Measurements from ENCODE around the gene RET.

RET gene

GRCh38 chr10:43174969-43175368 lies 98.1 kb downstream of the RET start:
- no peak for DNase-seq

DNA sequence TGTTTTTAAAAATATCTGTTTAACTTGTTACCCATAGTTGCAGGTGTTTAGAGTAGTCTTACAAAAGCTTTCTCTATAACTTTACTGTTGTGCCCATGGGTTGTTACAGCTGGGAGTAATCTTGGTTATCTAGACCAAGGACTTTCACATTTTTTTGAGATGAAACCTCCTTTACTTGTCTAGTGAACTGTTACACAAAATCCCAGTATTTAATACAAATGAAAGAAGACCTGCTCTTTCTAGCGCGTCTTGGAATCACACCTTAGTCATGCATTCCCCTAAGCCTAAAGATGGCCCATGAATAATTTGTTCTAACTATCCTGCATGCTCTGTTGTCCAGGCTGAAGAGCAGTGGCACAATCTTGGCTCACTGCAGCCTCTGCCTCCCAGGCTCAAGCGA lies 99.4 kb downstream of the RET start:
- no peak for DNase-seq

DNA sequence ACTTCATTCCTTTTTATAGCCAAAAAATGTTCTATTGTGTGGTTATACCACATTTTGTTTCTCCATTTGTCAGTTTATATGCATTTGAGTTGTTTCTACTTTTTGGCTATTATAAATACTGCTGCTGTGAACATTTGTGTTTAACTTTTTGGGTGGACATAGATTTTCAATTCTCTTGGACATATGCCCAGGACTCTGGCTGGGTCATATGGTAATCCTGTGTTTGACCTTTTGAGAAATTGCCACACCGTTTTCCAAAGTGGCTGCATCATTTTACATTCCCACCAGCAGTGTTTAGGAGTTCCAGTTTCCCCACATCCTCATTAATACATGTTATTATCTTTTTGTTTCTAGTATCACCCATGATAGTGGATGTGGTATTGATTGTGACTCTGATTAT lies 100.7 kb downstream of the RET start:
- no peak for DNase-seq

All from C1 segment of cervical spinal cord (tissue), 14 donors.